Suprapubic skin (tissue), 4 donors: ENCODE data around the gene ME3. TPM values are rescaled to one million over a fixed set of nuclear protein-coding genes. Genes with fewer than 3 reads are reported as not detected.

ENCODE experiments used
- DNase-seq, 2 donors: peaks; one replicate each; pipeline ENCODE4 v3.0.0-alpha.2; 2019; ENCODE audit warnings: low spot score in 2 of 2
- H3K27ac ChIP-seq: fragments of 200-600 bp; sonication (generic); one replicate; pipeline ENCODE4 v1.5.1; 2019
- H3K27me3 ChIP-seq: fragments of 200-600 bp; sonication (generic); one replicate; pipeline ENCODE4 v1.5.1; 2019
- H3K36me3 ChIP-seq: fragments of 200-600 bp; sonication (generic); one replicate; pipeline ENCODE4 v1.5.1; 2019
- H3K4me1 ChIP-seq: fragments of 200-600 bp; sonication (generic); one replicate; pipeline ENCODE4 v1.5.1; 2019
- H3K4me3 ChIP-seq: fragments of 200-600 bp; sonication (generic); one replicate; pipeline ENCODE4 v1.5.1; 2019; ENCODE audit warnings: mild to moderate bottlenecking
- H3K9me3 ChIP-seq: fragments of 200-600 bp; sonication (generic); one replicate; pipeline ENCODE4 v1.5.1; 2019
- EP300 ChIP-seq: sonication (generic); formaldehyde crosslinking; IDR thresholded peaks from one replicate; pipeline ENCODE4 v1.6.1; 2017; ENCODE audit warnings: antibody characterized with exemption
- POLR2A ChIP-seq, 2 donors: fragments of 450-650 bp; IDR thresholded peaks; one replicate each; pipeline ENCODE4 v1.6.1; 2017; ENCODE audit warnings: antibody characterized with exemption in 2 of 2, mild to moderate bottlenecking in 2 of 2, moderate library complexity in 2 of 2
- POLR2AphosphoS5 ChIP-seq, 3 donors: sonication (generic); formaldehyde crosslinking; IDR thresholded peaks; one replicate each; pipeline ENCODE4 v1.6.1; 2017; ENCODE audit warnings: antibody characterized with exemption in 3 of 3
- WGBS: methylation state at CpG from one replicate; pipeline ENCODE4 v1.1.5; 2018; 5-methylcytosine and 5-hydroxymethylcytosine counted together
- total RNA-seq, 4 donors: library from RNA; depleted of rRNA; stranded (reverse); fragments of >200 nt; gene quantifications; one replicate each; pipeline ENCODE4 v1.1.0, GENCODE V29; 2016
- TF ChIP-seq, protein P1 (sequence below), 2 donors: fragments of 200-600 bp in 1 of 2; fragments of 450-650 bp in 1 of 2; sonication (generic) in 1 of 2; IDR thresholded peaks; one replicate each; pipeline ENCODE4 v1.5.1; 2016 to 2019; ENCODE audit warnings: antibody characterized with exemption in 2 of 2, mild to moderate bottlenecking in 1 of 2, moderate library complexity in 1 of 2

The ME3 gene
- total RNA-seq, 4 donors from 2014 or later, result 3.7 to 17.0 (median 9.4) TPM

DNA sequence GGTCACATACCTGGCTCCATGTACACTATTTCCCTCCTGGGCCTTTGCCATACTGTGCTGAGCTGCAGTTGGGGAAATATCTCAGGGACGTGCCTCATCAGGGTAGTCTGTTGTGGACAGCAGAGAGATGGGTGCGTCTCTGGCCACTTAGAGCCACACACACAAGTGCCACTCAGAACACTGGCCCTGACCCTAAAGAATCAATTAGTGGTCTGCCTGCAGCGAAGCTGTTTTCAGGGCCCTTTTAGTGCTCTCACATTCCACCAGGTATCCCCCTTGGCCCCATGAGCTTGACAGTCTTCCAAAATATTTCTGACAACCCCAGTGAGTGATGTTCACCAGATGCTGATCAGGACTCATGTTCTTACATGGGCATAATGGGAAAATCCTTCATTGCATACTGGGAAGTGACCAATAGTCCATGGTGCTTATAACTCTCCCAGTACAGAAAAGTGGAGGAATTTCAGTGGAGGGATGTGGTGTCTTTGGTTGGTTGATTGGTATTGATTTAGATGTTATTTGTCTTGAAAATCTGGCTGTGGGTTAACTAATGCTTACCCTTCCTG is 66.1 kb downstream of the ME3 start:
- H3K9me3 ChIP-seq, result no peaks in the 10 kb centered on the region
- no peak for DNase-seq
- no peaks in the 10 kb centered on the region for H3K27me3 ChIP-seq
- 95% methylated on average over 3 of the region's 3 CpGs for WGBS
- no peaks in the 10 kb centered on the region for H3K36me3 ChIP-seq
- peak overlapping the region; percentile 18 for H3K27ac ChIP-seq
- H3K4me3 ChIP-seq, result no peak overlapping the region
- TF ChIP-seq, protein P1, sequence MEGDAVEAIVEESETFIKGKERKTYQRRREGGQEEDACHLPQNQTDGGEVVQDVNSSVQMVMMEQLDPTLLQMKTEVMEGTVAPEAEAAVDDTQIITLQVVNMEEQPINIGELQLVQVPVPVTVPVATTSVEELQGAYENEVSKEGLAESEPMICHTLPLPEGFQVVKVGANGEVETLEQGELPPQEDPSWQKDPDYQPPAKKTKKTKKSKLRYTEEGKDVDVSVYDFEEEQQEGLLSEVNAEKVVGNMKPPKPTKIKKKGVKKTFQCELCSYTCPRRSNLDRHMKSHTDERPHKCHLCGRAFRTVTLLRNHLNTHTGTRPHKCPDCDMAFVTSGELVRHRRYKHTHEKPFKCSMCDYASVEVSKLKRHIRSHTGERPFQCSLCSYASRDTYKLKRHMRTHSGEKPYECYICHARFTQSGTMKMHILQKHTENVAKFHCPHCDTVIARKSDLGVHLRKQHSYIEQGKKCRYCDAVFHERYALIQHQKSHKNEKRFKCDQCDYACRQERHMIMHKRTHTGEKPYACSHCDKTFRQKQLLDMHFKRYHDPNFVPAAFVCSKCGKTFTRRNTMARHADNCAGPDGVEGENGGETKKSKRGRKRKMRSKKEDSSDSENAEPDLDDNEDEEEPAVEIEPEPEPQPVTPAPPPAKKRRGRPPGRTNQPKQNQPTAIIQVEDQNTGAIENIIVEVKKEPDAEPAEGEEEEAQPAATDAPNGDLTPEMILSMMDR (IDR thresholded peaks at IDR 0.05), result no peak
- no peak for TF ChIP-seq POLR2A (IDR thresholded peaks at IDR 0.05)
- H3K4me1 ChIP-seq, result peaks cover 16% of the 10 kb centered on the region

GRCh38 chr11:86596861-86597586 is 75.4 kb downstream of the ME3 start:
- no peak for DNase-seq
- H3K27ac ChIP-seq, result no peak overlapping the region
- H3K36me3 ChIP-seq, result no peaks in the 10 kb centered on the region
- H3K27me3 ChIP-seq, result no peaks in the 10 kb centered on the region
- no peaks in the 10 kb centered on the region for H3K9me3 ChIP-seq
- no peak overlapping the region for H3K4me3 ChIP-seq
- TF ChIP-seq, protein P1 (IDR thresholded peaks at IDR 0.05), result no peak
- no peak for TF ChIP-seq EP300
- no peak for TF ChIP-seq POLR2AphosphoS5 (IDR thresholded peaks at IDR 0.05)
- TF ChIP-seq POLR2A (IDR thresholded peaks at IDR 0.05), result no peak
- 89% methylated on average over 5 of the region's 5 CpGs for WGBS
- peaks cover 11% of the 10 kb centered on the region for H3K4me1 ChIP-seq

DNA sequence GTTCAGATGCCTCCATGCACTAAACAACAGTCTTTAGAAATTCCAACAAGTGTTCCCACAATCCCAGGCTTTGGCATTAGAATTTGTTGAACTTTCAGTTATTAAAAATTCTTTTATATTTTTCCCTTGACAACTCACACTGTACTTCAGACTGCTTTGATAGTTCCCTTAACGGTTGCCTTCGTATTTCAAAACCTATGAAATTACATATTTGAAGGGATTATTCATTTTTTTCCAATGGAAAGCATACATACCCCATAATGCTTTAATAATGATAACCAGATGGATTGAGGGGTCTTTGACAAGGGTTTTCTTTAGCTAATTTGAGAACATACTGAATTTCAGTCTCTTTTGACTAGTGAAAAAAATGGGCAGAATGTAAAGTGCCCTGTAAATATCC is 76.5 kb downstream of the ME3 start:
- DNase-seq, result no peak
- TF ChIP-seq, protein P1 (IDR thresholded peaks at IDR 0.05), result no peak
- TF ChIP-seq POLR2AphosphoS5 (IDR thresholded peaks at IDR 0.05) (no peak), POLR2A (IDR thresholded peaks at IDR 0.05) (no peak), EP300 (no peak)
- Histone ChIP-seq H3K27me3 (no peaks in the 10 kb centered on the region), H3K9me3 (no peaks in the 10 kb centered on the region), H3K36me3 (no peaks in the 10 kb centered on the region), H3K27ac (no peak overlapping the region), H3K4me1 (peaks cover 11% of the 10 kb centered on the region), H3K4me3 (no peak overlapping the region)
- WGBS, result 92% methylated on average over 2 of the region's 2 CpGs

GRCh38 chr11:86595451-86595850 is 77.0 kb downstream of the ME3 start:
- WGBS, result 81% methylated on average over 3 of the region's 3 CpGs
- H3K4me1 ChIP-seq, result peaks cover 11% of the 10 kb centered on the region
- H3K4me3 ChIP-seq, result no peak overlapping the region
- no peaks in the 10 kb centered on the region for H3K9me3 ChIP-seq
- no peak for DNase-seq
- no peak overlapping the region for H3K27ac ChIP-seq
- no peaks in the 10 kb centered on the region for H3K36me3 ChIP-seq
- H3K27me3 ChIP-seq, result no peaks in the 10 kb centered on the region
- TF ChIP-seq POLR2AphosphoS5 (IDR thresholded peaks at IDR 0.05) (no peak), EP300 (no peak), POLR2A (IDR thresholded peaks at IDR 0.05) (no peak)
- TF ChIP-seq, protein P1 (IDR thresholded peaks at IDR 0.05), result no peak

- no peaks in the 10 kb centered on the region for H3K27me3 ChIP-seq
- H3K4me1 ChIP-seq, result peaks cover 11% of the 10 kb centered on the region
- no peak overlapping the region for H3K4me3 ChIP-seq
- TF ChIP-seq, protein P1 (IDR thresholded peaks at IDR 0.05), result no peak
- no peak for TF ChIP-seq POLR2A (IDR thresholded peaks at IDR 0.05)
- no peak for TF ChIP-seq EP300
- no peak for TF ChIP-seq POLR2AphosphoS5 (IDR thresholded peaks at IDR 0.05)
- no peaks in the 10 kb centered on the region for H3K9me3 ChIP-seq
- DNase-seq, result no peak
- H3K36me3 ChIP-seq, result no peaks in the 10 kb centered on the region
- no peak overlapping the region for H3K27ac ChIP-seq
Measured at GRCh38 chr11:86594746-86595145, 77.7 kb downstream of the ME3 start.
